NCI-H460 (cell line): ENCODE data around the gene GAS2L2. TPM values are rescaled to one million over a fixed set of nuclear protein-coding genes. Genes with fewer than 3 reads are reported as not detected.

Experiments used
- DNase-seq: peaks from one replicate; pipeline ENCODE4 v3.0.0-alpha.2; 2016; ENCODE audit warnings: low read depth; ENCODE audit errors: extremely low read depth
- total RNA-seq: library from RNA; depleted of rRNA; stranded (reverse); fragments of >200 nt; shearing (Covaris generic); gene quantifications from 2 replicates; pipeline ENCODE4 v1.2.3, GENCODE V29; 2014

GAS2L2 gene
- total RNA-seq, 1 experiment from 2014 or later = not detected

DNA sequence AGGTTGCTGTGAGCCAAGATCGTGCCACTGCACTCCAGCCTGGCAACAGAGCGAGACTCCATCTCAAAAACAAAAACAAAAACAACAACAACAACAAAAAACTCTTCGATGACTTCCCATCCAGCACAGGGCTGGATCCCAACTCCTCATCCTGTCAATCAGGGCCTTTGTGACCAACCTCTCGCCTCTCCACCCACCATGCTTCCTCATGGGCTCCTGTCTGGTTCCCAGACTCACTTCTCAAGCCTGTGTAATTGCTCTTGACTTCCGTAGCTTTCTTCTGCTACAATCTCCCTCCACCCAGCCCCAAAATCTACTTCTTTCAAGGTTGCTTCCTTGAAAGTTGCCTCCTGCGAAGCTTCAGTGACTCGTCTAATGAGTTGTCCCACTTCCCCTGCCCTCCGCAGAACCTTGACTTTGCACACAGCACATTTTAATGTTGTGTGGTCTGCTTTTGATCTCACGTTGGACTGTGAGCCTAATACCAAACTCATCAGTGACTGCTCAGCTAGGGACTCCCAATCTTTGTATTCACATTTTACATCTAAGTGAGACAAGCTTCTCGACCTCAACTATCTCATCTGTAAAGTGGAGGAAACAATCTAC lies 22.5 kb downstream of the GAS2L2 start:
- no peak for DNase-seq

- DNase-seq = no peak
Measured at GRCh38 chr17:35729405-35729833, 23.6 kb downstream of the GAS2L2 start.

- no peak for DNase-seq
Measured at GRCh38 chr17:35728551-35728950, 24.5 kb downstream of the GAS2L2 start.

DNA sequence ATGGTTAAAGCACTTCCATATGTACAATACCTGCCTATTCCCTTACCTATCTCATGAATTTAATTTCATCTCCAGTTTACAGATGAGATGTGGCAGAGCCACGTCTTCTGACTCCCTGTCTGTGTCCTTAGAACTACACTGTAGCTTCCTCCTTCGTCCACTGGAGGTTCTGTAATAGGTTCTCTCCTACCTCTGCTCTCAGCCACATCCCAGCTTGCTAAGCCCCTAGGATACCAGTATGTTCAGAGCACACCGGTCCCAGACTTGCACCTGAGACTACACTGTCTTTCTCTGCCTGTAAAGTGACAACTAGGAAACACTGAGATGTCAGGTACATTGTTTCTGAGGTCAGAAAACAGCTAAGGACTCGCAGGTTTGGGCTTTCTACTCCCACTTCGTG lies 25.4 kb downstream of the GAS2L2 start:
- DNase-seq = no peak

GRCh38 chr17:35726953-35727460 lies 26.0 kb downstream of the GAS2L2 start:
- DNase-seq = no peak

GRCh38 chr17:35726127-35726952 lies 26.7 kb downstream of the GAS2L2 start:
- DNase-seq = no peak

- DNase-seq = no peak
Measured at GRCh38 chr17:35725802-35726126, 27.3 kb downstream of the GAS2L2 start.

DNA sequence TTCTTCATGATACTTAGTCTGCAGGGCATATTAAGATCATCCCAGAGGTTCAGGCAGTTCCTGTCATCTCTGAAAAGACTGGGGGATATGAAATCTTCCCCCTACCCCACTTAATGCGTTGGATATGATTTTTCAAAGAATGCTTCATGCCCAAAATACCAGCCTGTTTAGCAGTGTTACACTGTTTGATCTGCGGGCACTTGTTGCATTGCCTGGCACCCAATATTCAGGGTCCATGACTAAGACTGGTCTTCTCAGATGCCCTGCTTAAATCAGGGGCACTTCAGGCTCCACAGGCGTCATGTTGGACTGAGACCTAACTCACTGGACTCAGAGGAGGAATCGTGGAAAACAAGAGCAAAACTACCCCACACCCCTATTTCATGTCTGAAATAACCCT lies 28.0 kb downstream of the GAS2L2 start:
- no peak for DNase-seq

- no peak for DNase-seq
Measured at GRCh38 chr17:35723735-35724134, 29.3 kb downstream of the GAS2L2 start.

GRCh38 chr17:35717475-35717874 lies 35.6 kb downstream of the GAS2L2 start:
- DNase-seq = no peak

- DNase-seq = no peak
Measured at GRCh38 chr17:35716897-35717465, 36.1 kb downstream of the GAS2L2 start.

DNA sequence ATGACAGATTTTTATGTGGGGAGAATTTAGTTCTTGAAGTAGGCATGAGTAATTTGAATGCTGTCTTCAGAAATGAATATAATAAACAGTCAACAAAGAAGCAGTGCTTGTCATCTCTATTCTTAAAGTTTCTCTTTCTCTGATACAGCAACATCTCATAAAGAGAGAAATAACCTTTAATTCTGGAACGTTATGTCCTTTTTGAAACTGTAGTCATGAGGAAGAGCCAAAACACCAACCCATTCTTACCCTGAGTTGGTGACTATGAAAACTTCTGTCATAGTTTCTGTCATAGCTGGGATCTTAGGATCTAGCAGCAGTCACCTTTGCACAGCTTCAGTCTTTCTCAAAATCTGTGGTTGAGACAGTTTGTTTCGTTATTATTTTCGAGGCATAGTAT lies 36.9 kb downstream of the GAS2L2 start:
- no peak for DNase-seq

DNA sequence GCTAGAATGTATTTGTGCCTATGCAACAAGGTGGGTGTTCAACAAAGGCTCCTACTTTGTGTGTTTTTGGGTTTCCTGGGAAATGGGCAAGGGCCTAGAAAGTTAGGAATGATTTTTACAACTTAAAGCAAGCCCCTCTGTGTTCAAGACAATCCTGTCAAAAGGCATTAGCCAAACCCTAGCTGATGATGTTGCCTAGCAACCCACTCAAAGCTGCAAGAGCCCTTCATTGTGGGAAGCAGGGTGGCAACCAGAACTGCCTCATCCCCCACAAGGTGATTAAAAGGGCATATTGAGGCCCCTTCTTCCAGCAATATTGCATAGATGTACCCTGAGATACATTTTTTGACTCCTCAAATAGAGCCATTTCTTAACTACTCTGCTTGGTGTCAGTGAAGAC lies 37.6 kb downstream of the GAS2L2 start:
- no peak for DNase-seq

GRCh38 chr17:35714988-35715387 lies 38.1 kb downstream of the GAS2L2 start:
- no peak for DNase-seq

GRCh38 chr17:35713069-35713728 lies 39.8 kb downstream of the GAS2L2 start:
- no peak for DNase-seq

DNA sequence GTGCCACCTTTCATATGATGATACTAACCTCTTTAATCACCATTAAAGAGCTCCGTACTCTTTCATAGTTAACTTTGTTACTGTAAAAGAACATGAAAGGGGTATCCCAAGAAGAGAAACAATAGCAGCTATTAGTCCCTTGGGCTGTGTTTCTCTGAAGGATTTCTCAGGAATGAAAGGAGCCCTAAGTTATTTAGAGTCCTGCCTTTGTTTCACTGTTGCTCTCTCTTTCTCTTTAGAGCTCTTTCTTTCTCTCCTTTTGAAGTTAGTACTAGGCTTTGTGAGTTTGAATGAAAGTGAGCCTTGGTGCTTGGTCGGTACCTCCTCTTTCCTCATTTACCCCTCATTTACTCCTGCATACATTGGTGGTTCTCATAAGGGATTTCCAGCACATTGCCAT lies 42.1 kb downstream of the GAS2L2 start:
- DNase-seq = no peak

GRCh38 chr17:35709874-35710273 lies 43.2 kb downstream of the GAS2L2 start:
- DNase-seq = peak; percentile 33

DNA sequence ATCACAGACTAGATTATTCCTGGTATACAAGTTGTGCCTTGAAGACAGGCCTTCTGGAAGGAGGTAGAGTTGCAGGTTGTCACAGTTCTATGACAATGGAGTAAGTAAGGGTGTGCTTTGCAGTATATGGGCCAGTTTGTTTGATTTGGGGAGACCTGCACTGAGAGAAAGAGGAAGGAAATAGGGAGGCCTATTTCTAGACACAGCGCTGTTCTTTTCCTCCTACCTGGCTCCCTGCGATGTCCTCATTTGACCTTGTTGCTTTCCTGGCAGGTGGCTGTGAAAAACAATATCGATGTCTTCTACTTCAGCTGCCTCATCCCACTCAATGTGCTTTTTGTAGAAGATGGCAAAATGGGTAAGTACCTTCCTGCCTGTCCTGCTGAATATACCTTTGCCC lies 44.1 kb downstream of the GAS2L2 start:
- DNase-seq = no peak

DNA sequence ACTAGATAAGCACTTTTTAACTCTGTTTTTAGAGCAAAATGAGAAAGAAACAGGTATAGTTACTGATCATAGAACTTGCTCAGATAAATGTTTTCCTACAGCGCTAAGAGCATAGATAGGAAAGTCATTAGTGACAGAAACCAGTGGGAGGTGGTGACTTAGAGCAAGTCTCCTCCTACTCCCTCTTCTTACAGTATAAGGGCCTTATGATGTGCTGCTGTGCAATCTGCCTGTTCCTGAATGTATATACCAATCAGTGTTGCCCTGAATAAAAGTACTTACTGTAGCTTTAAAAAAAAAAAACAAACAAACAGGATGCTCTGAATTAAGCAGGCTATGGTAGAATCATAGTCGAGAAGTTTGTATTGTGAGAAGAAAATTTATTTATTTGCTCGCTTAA lies 44.9 kb downstream of the GAS2L2 start:
- DNase-seq = no peak

DNA sequence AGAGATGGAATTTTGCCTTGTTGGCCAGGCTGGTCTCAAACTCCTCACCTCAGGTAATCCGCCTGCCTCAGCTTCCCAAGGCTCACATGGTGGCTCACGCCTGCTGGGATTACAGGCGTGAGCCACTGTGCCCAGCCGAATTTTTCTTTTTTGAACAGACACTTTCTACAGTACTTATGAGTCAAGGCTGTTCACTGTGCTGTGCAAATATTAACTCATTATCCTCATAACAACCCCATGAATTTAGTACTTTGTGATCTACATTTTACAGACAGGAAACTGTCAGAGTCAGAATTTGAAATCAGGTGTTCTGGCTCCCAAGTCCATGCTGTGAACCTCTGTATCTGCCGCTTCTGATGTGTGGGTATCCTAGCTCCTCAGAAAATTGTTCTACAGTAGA lies 47.3 kb downstream of the GAS2L2 start:
- no peak for DNase-seq

GRCh38 chr17:35705230-35705629 lies 47.8 kb downstream of the GAS2L2 start:
- no peak for DNase-seq
